ENCODE data around the gene VPREB3. TPM values are rescaled to one million over a fixed set of nuclear protein-coding genes. Genes with fewer than 3 reads are reported as not detected.

VPREB3 gene
- total RNA-seq, 2 donors from 2014 or later: not detected

- Histone ChIP-seq H3K9me3 (no peaks in the 10 kb centered on the region), H3K36me3 (no peaks in the 10 kb centered on the region), H3K4me1 (replicated peaks) (no peaks in the 10 kb centered on the region), H3K27me3 (replicated peaks; ENCODE audit: insufficient read depth) (no peaks in the 10 kb centered on the region), H3K27ac (no peak overlapping the region), H3K4me3 (no peak overlapping the region)
- intact Hi-C loops (cut with DNase I): no loop called here
- no peak for DNase-seq (ENCODE audit: low spot score)
- no peak for TF ChIP-seq CTCF (IDR thresholded peaks at IDR 0.05)
- TF ChIP-seq POLR2A (IDR thresholded peaks at IDR 0.05): no peak
- TF ChIP-seq POLR2AphosphoS5 (IDR thresholded peaks at IDR 0.05): no peak
- 98% methylated on average over 5 of the region's 5 CpGs for WGBS
These were observed 25.5 kb upstream of the VPREB3 start for GRCh38 chr22:23779731-23780130.

DNA sequence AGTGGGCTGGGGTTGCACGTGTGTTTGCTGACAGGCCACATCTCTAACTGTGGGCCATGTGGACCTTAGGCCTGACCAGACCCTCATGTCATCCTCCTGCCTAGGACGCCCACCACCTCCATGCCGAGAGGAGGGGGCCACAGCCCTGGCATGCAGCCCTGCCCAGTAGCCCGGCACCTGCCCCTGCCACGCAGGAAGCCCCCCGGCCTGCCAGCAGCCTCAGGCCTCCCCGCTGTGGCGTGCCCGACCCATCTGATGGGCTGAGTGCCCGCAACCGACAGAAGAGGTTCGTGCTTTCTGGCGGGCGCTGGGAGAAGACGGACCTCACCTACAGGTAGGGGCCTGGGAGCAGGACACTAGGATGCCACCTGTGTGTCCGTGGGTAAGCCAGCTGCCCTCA is 24.9 kb upstream of the VPREB3 start:
- Histone ChIP-seq H3K36me3 (no peaks in the 10 kb centered on the region), H3K4me1 (replicated peaks) (no peaks in the 10 kb centered on the region), H3K27ac (no peak overlapping the region), H3K4me3 (no peak overlapping the region), H3K9me3 (no peaks in the 10 kb centered on the region), H3K27me3 (replicated peaks; ENCODE audit: insufficient read depth) (no peaks in the 10 kb centered on the region)
- intact Hi-C loops (cut with DNase I): no loop called here
- TF ChIP-seq CTCF (IDR thresholded peaks at IDR 0.05) (no peak), POLR2A (IDR thresholded peaks at IDR 0.05) (no peak), POLR2AphosphoS5 (IDR thresholded peaks at IDR 0.05) (no peak)
- WGBS: 85% methylated on average over 14 of the region's 16 CpGs
- DNase-seq (ENCODE audit: low spot score): no peak

- WGBS: 71% methylated on average over 3 of the region's 3 CpGs
- TF ChIP-seq CTCF (IDR thresholded peaks at IDR 0.05): no peak
- TF ChIP-seq POLR2AphosphoS5 (IDR thresholded peaks at IDR 0.05): no peak
- no peak for TF ChIP-seq POLR2A (IDR thresholded peaks at IDR 0.05)
- H3K27me3 ChIP-seq (replicated peaks; ENCODE audit: insufficient read depth): no peaks in the 10 kb centered on the region
These were observed 24.3 kb upstream of the VPREB3 start for GRCh38 chr22:23778577-23778900.

DNA sequence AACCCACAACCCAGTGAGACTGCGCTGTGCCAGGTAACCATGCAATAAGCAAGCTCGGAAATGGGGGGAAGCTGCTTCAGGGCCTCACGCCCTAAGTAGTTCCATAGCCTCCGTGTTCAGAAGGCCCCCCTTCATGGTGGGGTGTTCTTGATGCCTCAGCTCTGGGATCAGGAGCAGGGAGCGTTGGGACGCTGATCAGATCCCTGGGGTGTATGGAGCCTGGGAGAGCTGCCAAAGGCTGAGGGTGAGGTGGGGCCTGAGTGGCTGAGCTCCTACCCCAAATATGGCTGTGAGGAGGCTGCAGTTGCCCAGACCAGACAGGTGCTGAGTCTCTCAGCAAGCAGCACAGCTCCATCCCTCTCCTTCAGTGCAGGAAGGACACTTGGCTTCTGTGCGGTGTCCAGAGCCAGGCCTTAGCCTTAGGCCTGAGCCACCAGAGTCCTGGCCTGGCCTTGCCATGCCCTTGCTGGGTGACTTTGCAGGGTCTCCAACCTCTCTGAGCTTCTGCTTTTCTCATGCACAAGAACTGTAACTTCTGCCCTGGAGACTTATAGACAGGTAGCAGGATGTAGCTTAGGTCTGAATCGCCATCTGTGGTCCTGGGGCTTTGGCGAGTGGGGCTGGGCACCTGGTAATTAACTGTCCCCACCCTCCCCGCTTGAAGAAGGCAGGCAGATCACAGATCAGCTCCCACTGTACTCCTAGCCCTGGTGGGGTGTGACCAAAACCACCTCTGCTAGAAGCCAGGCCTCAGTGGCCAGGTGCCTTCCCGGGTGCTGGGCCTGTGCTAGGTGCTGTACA is 23.8 kb upstream of the VPREB3 start:
- no peak for DNase-seq (ENCODE audit: low spot score)

More at GRCh38 chr22:23778577-23778900, 24.3 kb upstream of the VPREB3 start:
- intact Hi-C loops (cut with DNase I): no loop called here
- no peaks in the 10 kb centered on the region for H3K9me3 ChIP-seq
- no peak overlapping the region for H3K27ac ChIP-seq
- no peaks in the 10 kb centered on the region for H3K4me1 ChIP-seq (replicated peaks)
- no peaks in the 10 kb centered on the region for H3K36me3 ChIP-seq
- H3K4me3 ChIP-seq: no peak overlapping the region
- DNase-seq (ENCODE audit: low spot score): no peak

More for the DNA sequence above, 23.8 kb upstream of the VPREB3 start:
- intact Hi-C loops (cut with DNase I): no loop called here
- TF ChIP-seq POLR2AphosphoS5 (IDR thresholded peaks at IDR 0.05) (no peak), POLR2A (IDR thresholded peaks at IDR 0.05) (no peak), CTCF (IDR thresholded peaks at IDR 0.05) (no peak)
- H3K9me3 ChIP-seq: no peaks in the 10 kb centered on the region
- no peaks in the 10 kb centered on the region for H3K27me3 ChIP-seq (replicated peaks; ENCODE audit: insufficient read depth)
- H3K27ac ChIP-seq: no peak overlapping the region
- H3K4me3 ChIP-seq: no peak overlapping the region
- no peaks in the 10 kb centered on the region for H3K4me1 ChIP-seq (replicated peaks)
- H3K36me3 ChIP-seq: no peaks in the 10 kb centered on the region
- 84% methylated on average over 11 of the region's 11 CpGs for WGBS
